Muscle of leg (tissue), 11 donors: ENCODE data around the gene GPR152. TPM values are rescaled to one million over a fixed set of nuclear protein-coding genes. Genes with fewer than 3 reads are reported as not detected.
"Not testable (repeated sequence)": the region's sequence is repeated elsewhere in the genome, so short reads cannot be mapped to it uniquely, and the experiment has no call there.

ENCODE experiments used
- DNase-seq: peaks from one replicate; pipeline ENCODE4 v3.0.0; 2013
- H3K27ac ChIP-seq: one replicate; pipeline ENCODE4 v1.5.1; 2013; ENCODE audit warnings: mild to moderate bottlenecking, low read length, control low read depth
- H3K27me3 ChIP-seq: one replicate; pipeline ENCODE4 v1.6.1; 2013; ENCODE audit warnings: low read length; ENCODE audit not compliant: control insufficient read depth, insufficient read depth
- H3K36me3 ChIP-seq: one replicate; pipeline ENCODE4 v1.6.1; 2013; ENCODE audit warnings: low read length; ENCODE audit not compliant: control insufficient read depth, insufficient read depth
- H3K4me1 ChIP-seq: one replicate; pipeline ENCODE4 v1.6.1; 2013; ENCODE audit warnings: low read length; ENCODE audit not compliant: control insufficient read depth, insufficient read depth
- H3K4me3 ChIP-seq: one replicate; pipeline ENCODE4 v1.5.1; 2013; ENCODE audit warnings: low read length, control low read depth
- H3K9me3 ChIP-seq: replicated peaks from 2 replicates; pipeline ENCODE4 v1.6.1; 2013; ENCODE audit warnings: low read depth, low read length; ENCODE audit not compliant: control insufficient read depth
- WGBS: methylation state at CpG from one replicate; pipeline ENCODE4 v1.1.5; 2013; ENCODE audit warnings: missing lambda C conversion rate; ENCODE audit not compliant: insufficient coverage; 5-methylcytosine and 5-hydroxymethylcytosine counted together
- polyA plus RNA-seq, 8 donors: library from polyadenylated mRNA; unstranded; fragments of 120-200 nt; gene quantifications; one replicate each; pipeline versions ENCODE4 v1.2.1 to v1.2.3, GENCODE V29; 2013; ENCODE audit warnings: inconsistent platforms in 1 of 8, low replicate concordance in 1 of 8; ENCODE audit not compliant: insufficient read length in 8 of 8, insufficient read depth in 1 of 8
- total RNA-seq: library from RNA; stranded (reverse); fragments of 120-200 nt; gene quantifications from one replicate; pipeline ENCODE4 v1.2.4, GENCODE V29; 2013

GPR152 gene
- total and polyA plus RNA-seq, 9 donors: not detected

- 57% methylated on average over 4 of the region's 8 CpGs for WGBS
- DNase-seq: no peak
- H3K4me1 ChIP-seq: peaks cover 20% of the 10 kb centered on the region
- peaks cover 2% of the 10 kb centered on the region for H3K27me3 ChIP-seq
- H3K9me3 ChIP-seq: no peaks in the 10 kb centered on the region
- no peak overlapping the region for H3K4me3 ChIP-seq
- no peak overlapping the region for H3K27ac ChIP-seq
- peaks cover 7% of the 10 kb centered on the region for H3K36me3 ChIP-seq
These were observed 17.9 kb upstream of the GPR152 start for GRCh38 chr11:67470337-67471002.

DNA sequence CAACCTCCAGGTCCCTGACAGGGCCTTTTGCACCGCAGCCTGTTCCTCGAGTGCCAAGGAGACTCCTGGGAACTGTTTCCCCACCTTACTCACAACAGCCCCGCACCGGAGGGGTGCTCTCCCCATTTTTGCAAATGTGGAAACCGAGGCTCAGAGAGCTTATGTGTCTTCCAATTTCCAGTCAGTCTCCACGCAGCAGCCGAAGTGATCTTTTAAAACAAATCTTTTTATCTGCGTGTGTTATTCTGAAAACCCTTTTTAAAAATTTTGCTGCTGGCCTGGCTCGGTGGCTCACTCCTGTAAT is 16.9 kb upstream of the GPR152 start:
- Histone ChIP-seq H3K4me1 (peaks cover 26% of the 10 kb centered on the region), H3K36me3 (peaks cover 9% of the 10 kb centered on the region), H3K27me3 (peaks cover 2% of the 10 kb centered on the region), H3K27ac (peak overlapping the region; percentile 92), H3K9me3 (no peaks in the 10 kb centered on the region), H3K4me3 (peak overlapping the region; percentile 73)
- no peak for DNase-seq
- 18% methylated on average over 6 of the region's 9 CpGs for WGBS

- H3K4me3 ChIP-seq: peak within 1 kb of the TSS; percentile 81
- under 1% methylated on average over 72 of the region's 76 CpGs for WGBS
- peaks cover 9% of the 10 kb centered on the region for H3K36me3 ChIP-seq
- peaks cover 31% of the 10 kb centered on the region for H3K4me1 ChIP-seq
- DNase-seq: peak; percentile 97
- peaks cover 2% of the 10 kb centered on the region for H3K27me3 ChIP-seq
- peak within 1 kb of the TSS; percentile 92 for H3K27ac ChIP-seq
- no peaks in the 10 kb centered on the region for H3K9me3 ChIP-seq
These were observed 16.4 kb upstream of the GPR152 start, which contains the start of gene TMEM134 for GRCh38 chr11:67468759-67469507. TMEM134 (minus strand) TSS chr11:67469251; CDS start chr11:67469192, 59 bp downstream.

GRCh38 chr11:67468456-67468758 is 15.9 kb upstream of the GPR152 start:
- Histone ChIP-seq H3K4me3 (peak overlapping the region; percentile 81), H3K27me3 (peaks cover 2% of the 10 kb centered on the region), H3K27ac (peak overlapping the region; percentile 69), H3K9me3 (no peaks in the 10 kb centered on the region), H3K36me3 (peaks cover 9% of the 10 kb centered on the region), H3K4me1 (peaks cover 35% of the 10 kb centered on the region)
- WGBS: 0% methylated on average over 3 of the region's 6 CpGs
- no peak for DNase-seq

- no peak for DNase-seq
- H3K9me3 ChIP-seq: no peaks in the 10 kb centered on the region
- peaks cover 2% of the 10 kb centered on the region for H3K27me3 ChIP-seq
- peak overlapping the region; percentile 81 for H3K4me3 ChIP-seq
- 5% methylated on average over 4 of the region's 5 CpGs for WGBS
- H3K4me1 ChIP-seq: peaks cover 35% of the 10 kb centered on the region
- H3K36me3 ChIP-seq: peaks cover 9% of the 10 kb centered on the region
- H3K27ac ChIP-seq: peak overlapping the region; percentile 69
These were observed 15.5 kb upstream of the GPR152 start for GRCh38 chr11:67468056-67468455.

DNA sequence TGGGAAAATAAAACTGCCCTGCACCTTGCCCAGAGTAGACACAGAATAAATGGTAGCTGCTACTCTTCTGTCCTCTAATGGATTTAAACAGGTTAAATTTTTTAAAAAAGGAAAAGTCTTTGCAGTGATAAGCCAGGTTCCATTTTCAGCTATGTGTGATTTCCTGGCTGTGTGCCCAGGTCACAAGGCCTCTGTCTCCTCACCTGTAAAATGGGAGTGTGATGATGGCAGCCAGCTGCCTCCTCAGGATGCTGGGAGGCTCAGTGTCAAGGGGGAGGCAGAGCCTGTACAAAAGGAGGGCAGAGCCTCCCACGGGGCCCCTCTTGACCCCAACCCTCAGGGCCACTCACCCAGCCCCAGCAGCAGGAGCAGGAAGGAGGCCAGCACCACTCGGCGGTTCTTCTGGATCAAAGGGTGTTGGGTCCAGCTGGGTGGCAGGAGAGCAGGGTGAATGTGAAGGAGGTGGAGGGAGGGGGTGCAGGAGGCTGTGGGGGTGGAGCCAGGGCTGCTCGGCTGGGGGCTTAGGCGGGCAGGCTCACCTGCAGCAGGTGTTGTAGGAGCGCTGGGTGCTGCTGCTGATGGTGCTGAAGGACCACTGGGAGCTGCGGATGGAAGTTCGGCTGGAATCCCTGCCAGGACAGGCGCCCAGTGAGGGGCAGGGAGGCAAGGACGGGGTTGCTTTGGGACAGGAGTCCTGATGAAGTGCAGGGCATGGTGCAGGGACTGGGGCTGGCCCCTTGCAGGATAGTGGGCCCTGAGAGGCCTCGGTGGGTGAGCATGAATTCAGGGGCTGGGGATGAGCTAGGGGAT is 14.6 kb upstream of the GPR152 start:
- Histone ChIP-seq H3K27ac (no peak overlapping the region), H3K4me1 (peaks cover 35% of the 10 kb centered on the region), H3K4me3 (no peak overlapping the region), H3K27me3 (no peaks in the 10 kb centered on the region), H3K9me3 (no peaks in the 10 kb centered on the region), H3K36me3 (peaks cover 9% of the 10 kb centered on the region)
- DNase-seq: no peak
- 71% methylated on average over 10 of the region's 11 CpGs for WGBS

DNA sequence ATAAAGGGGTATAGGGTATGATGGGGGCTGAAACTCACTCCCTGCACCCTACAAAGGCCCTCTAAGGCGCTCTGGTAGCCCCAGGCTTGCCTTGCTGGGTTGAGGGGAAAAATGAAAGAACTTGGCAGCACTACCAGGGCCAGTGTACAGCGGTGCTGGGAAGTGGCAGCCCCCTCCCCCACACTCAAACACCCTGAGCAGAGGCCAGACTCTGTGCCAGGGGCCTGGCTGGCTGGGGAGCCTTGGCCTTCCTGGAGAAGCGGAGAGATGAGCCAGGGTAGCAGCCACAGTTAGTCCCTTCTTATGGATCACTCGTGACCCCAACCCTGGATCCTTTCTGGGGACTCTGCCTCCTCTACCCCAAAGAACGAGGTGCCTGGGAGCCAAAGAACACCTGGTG is 13.8 kb upstream of the GPR152 start:
- WGBS: 91% methylated on average over 4 of the region's 5 CpGs
- H3K4me1 ChIP-seq: peaks cover 35% of the 10 kb centered on the region
- H3K27ac ChIP-seq: no peak overlapping the region
- no peak overlapping the region for H3K4me3 ChIP-seq
- H3K9me3 ChIP-seq: no peaks in the 10 kb centered on the region
- no peaks in the 10 kb centered on the region for H3K27me3 ChIP-seq
- DNase-seq: no peak
- H3K36me3 ChIP-seq: peaks cover 9% of the 10 kb centered on the region

DNA sequence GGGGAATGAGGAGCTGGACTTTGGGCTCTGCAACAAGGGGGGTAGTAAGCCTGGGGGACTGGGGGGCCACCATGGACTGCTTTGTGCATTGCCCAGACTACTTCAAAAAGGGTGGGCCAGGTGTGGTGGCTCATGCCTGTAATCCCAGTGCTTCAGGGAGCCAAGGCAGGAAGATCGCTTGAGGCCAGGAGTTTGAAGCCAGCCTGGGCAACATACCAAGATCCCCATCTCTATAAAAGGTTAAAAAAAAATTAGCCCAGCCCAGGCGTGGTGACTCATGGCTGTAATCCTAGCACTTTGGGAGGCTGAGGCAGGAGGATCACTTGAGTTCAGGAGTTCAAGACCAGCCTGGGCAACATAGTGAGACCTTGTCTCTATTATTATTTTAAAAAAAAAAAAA is 13.0 kb upstream of the GPR152 start:
- WGBS: no CpG with 5 or more reads among the region's 2 CpGs
- peaks cover 35% of the 10 kb centered on the region for H3K4me1 ChIP-seq
- H3K4me3 ChIP-seq: not testable (repeated sequence)

GRCh38 chr11:67465189-67465510 is 12.6 kb upstream of the GPR152 start:
- Histone ChIP-seq H3K4me3 (peak overlapping the region; percentile 60), H3K36me3 (peaks cover 9% of the 10 kb centered on the region), H3K4me1 (peaks cover 35% of the 10 kb centered on the region), H3K27ac (peak overlapping the region; percentile 82), H3K9me3 (no peaks in the 10 kb centered on the region), H3K27me3 (no peaks in the 10 kb centered on the region)
- DNase-seq: no peak
- 79% methylated on average over 3 of the region's 3 CpGs for WGBS

More for the DNA sequence above, 13.0 kb upstream of the GPR152 start:
- not testable (repeated sequence) for DNase-seq, H3K27me3 ChIP-seq, H3K9me3 ChIP-seq, H3K27ac ChIP-seq, H3K36me3 ChIP-seq
